GM23248 (cell line): ENCODE data around the gene PKD1L1. TPM values are rescaled to one million over a fixed set of nuclear protein-coding genes. Genes with fewer than 3 reads are reported as not detected.
"Not testable (repeated sequence)": the region's sequence is repeated elsewhere in the genome, so short reads cannot be mapped to it uniquely, and the experiment has no call there.

Experiments
- DNase-seq: peaks from one replicate; pipeline ENCODE4 v3.0.0-alpha.2; 2015
- H2AFZ ChIP-seq: fragments of 200-600 bp; sonication (generic); 2 replicates; pipeline ENCODE4 v1.6.1; 2016; ENCODE audit warnings: antibody characterized with exemption
- H3F3A ChIP-seq: fragments of 200-600 bp; sonication (generic); 2 replicates; pipeline ENCODE4 v1.6.1; 2016; ENCODE audit warnings: mild to moderate bottlenecking, antibody characterized with exemption, mixed run types; ENCODE audit not compliant: insufficient read depth
- H3K27ac ChIP-seq: fragments of 200-600 bp; sonication (generic); 2 replicates; pipeline ENCODE4 v1.5.1; 2016; ENCODE audit warnings: mild to moderate bottlenecking
- H3K27me3 ChIP-seq: fragments of 200-600 bp; sonication (generic); replicated peaks from 2 replicates; pipeline ENCODE4 v1.6.1; 2016; ENCODE audit warnings: mild to moderate bottlenecking; ENCODE audit not compliant: insufficient read depth
- H3K36me3 ChIP-seq: fragments of 200-600 bp; sonication (generic); 2 replicates; pipeline ENCODE4 v1.6.1; 2016; ENCODE audit warnings: low read depth, mild to moderate bottlenecking
- H3K4me1 ChIP-seq: fragments of 200-600 bp; sonication (generic); 2 replicates; pipeline ENCODE4 v1.6.1; 2016; ENCODE audit warnings: mild to moderate bottlenecking; ENCODE audit not compliant: insufficient read depth
- H3K4me2 ChIP-seq: fragments of 200-600 bp; sonication (generic); one replicate; pipeline ENCODE4 v1.6.1; 2016; ENCODE audit warnings: mild to moderate bottlenecking; ENCODE audit not compliant: unreplicated experiment
- H3K4me3 ChIP-seq: fragments of 200-600 bp; sonication (generic); 2 replicates; pipeline ENCODE4 v1.5.1; 2016; ENCODE audit warnings: mild to moderate bottlenecking
- H3K79me2 ChIP-seq: fragments of 200-600 bp; sonication (generic); 2 replicates; pipeline ENCODE4 v1.6.1; 2016; ENCODE audit warnings: mild to moderate bottlenecking; ENCODE audit not compliant: insufficient read depth
- H3K9ac ChIP-seq: fragments of 200-600 bp; sonication (generic); 2 replicates; pipeline ENCODE4 v1.6.1; 2016; ENCODE audit warnings: mild to moderate bottlenecking
- H3K9me2 ChIP-seq: fragments of 200-600 bp; sonication (generic); 2 replicates; pipeline ENCODE4 v1.6.1; 2016; ENCODE audit warnings: mixed run types, mild to moderate bottlenecking, moderate library complexity; ENCODE audit not compliant: insufficient read depth
- H3K9me3 ChIP-seq: fragments of 200-600 bp; sonication (generic); one replicate; pipeline ENCODE4 v1.6.1; 2017; ENCODE audit warnings: low read depth
- H4K20me1 ChIP-seq: fragments of 200-600 bp; sonication (generic); 2 replicates; pipeline ENCODE4 v1.6.0; 2016; ENCODE audit not compliant: insufficient read depth
- EZH2 ChIP-seq: fragments of 200-600 bp; sonication (generic); IDR thresholded peaks from 2 replicates; pipeline ENCODE4 v1.6.1; 2018; ENCODE audit warnings: antibody characterized with exemption, mild to moderate bottlenecking; ENCODE audit not compliant: insufficient read depth, poor library complexity, severe bottlenecking
- EZH2phosphoT487 ChIP-seq: fragments of 200-600 bp; sonication (generic); IDR thresholded peaks from 2 replicates; pipeline ENCODE4 v1.6.1; 2018; ENCODE audit warnings: antibody characterized with exemption, moderate library complexity, mild to moderate bottlenecking, low read depth; ENCODE audit not compliant: insufficient read depth
- WGBS, 2 experiments: methylation state at CpG; one replicate each; pipeline ENCODE4 v1.1.6; 2015 to 2017; ENCODE audit warnings: low lambda C conversion rate in 2 of 2, low coverage in 1 of 2; ENCODE audit errors: missing lambda C conversion rate in 2 of 2; 5-methylcytosine and 5-hydroxymethylcytosine counted together
- in situ Hi-C: fragments of 300-500 bp; cut with MboI; formaldehyde crosslinking; loops from 2 replicates; pipeline ENCODE4 v1.15.0; 2020
- polyA plus RNA-seq: library from polyadenylated mRNA; unstranded; fragments of >200 nt; fragmentation: Nextera tagmentation; extraction: Ambion mirVana; gene quantifications from 2 replicates; pipeline ENCODE4 v1.2.1, GENCODE V29; 2016
- total RNA-seq: library from RNA; depleted of rRNA; stranded (reverse); fragments of >200 nt; shearing (Covaris generic); gene quantifications from 2 replicates; pipeline ENCODE4 v1.2.3, GENCODE V29; 2014

The PKD1L1 gene
- total and polyA plus RNA-seq, 2 experiments from 2014 or later: 0.06 to 0.11 TPM

DNA sequence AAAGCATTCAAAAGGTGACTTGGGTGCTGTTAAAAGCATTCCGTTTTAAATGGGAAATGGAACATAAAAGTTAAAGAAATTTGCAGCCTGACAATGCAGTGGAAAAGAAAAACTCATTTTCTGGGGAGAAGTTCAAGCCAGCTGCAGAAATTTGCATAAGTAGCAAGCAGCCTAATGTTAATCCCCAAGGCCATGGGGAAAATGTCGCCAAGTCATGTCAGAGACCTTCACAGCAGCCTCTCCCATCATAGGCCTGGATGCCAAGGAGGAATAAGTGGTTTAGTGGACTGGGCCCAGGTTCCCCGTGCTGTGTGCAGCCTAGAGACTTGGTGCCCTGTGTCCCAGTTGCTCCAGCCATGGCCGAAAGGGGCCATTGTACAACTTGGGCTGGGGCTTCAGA lies 154.2 kb downstream of the PKD1L1 start:
- no peaks in the 10 kb centered on the region for H3K9me3 ChIP-seq
- no peak overlapping the region for H3K27ac ChIP-seq
- in situ Hi-C loops: no loop called here

DNA sequence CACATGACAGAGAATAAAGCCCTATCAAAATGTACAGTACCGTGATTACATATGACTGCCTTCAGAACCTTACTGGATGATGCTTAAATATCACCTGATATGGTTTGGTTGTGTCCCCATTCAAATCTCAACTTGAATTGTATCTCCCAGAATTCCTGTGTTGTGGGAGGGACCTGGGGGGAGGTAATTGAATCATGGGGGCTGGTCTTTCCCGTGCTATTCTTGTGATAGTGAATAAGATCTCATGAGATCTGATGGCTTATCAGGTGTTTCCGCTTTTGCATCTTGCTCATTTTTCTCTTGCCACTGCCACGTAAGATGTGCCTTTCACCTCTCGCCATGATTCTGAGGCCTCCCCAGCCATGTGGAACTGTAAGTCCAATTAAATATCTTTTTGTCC lies 155.1 kb downstream of the PKD1L1 start:
- H3K9me3 ChIP-seq, DNase-seq, H4K20me1 ChIP-seq, H3K79me2 ChIP-seq, H2AFZ ChIP-seq, H3K27me3 ChIP-seq, H3K4me2 ChIP-seq, H3K9me2 ChIP-seq, in situ Hi-C loops, H3K36me3 ChIP-seq, H3K9ac ChIP-seq, H3K4me3 ChIP-seq, H3K27ac ChIP-seq: not testable (repeated sequence)
- 76 to 85% methylated on average over 5 of the region's 5 CpGs for WGBS, 2 experiments
- H3F3A ChIP-seq: peaks cover 20% of the 10 kb centered on the region
- H3K4me1 ChIP-seq: peaks cover 21% of the 10 kb centered on the region

More for the DNA sequence above, 154.2 kb downstream of the PKD1L1 start:
- Histone ChIP-seq H2AFZ (no peak overlapping the region), H3K36me3 (no peaks in the 10 kb centered on the region), H3K27me3 (no peaks in the 10 kb centered on the region), H3K9ac (no peak overlapping the region), H3K4me2 (no peak overlapping the region), H3K4me3 (no peak overlapping the region), H4K20me1 (no peaks in the 10 kb centered on the region), H3K79me2 (no peaks in the 10 kb centered on the region), H3F3A (peaks cover 20% of the 10 kb centered on the region), H3K4me1 (peaks cover 21% of the 10 kb centered on the region), H3K9me2 (no peaks in the 10 kb centered on the region)
- TF ChIP-seq EZH2: no peak
- TF ChIP-seq EZH2phosphoT487: no peak
- DNase-seq: no peak
- WGBS, 2 experiments: 71 to 75% methylated on average over 4 of the region's 4 CpGs

DNA sequence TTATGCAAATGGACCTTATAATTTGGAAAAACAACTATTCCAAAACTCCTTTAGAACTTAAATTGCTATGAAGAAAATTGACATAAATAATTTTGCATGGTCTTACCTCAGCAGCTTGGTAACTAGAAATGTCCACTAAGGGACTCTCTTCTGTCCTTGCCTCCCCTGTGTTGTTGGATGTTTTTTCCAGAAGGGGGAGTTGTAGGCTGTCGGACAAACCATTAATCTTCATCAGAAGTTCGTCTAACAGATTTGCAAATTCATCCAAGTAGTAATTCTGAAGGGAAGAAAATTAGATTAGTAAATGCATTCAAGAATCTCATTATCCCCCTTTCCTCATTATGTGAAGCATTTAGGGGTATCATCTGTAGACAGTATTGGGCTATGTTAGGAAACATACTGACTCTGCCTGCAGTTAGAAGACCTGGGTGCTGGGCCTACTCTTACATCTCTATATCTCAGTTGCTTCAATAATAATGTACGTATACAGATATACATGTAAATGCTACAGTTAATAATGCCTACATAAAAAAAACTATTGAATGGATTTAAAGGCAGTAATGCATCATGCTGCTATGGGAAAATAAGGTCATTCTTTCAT lies 155.6 kb downstream of the PKD1L1 start:
- no peaks in the 10 kb centered on the region for H3K9me2 ChIP-seq
- H3K9ac ChIP-seq: no peak overlapping the region
- peaks cover 22% of the 10 kb centered on the region for H3F3A ChIP-seq
- no peaks in the 10 kb centered on the region for H3K27me3 ChIP-seq
- no peaks in the 10 kb centered on the region for H4K20me1 ChIP-seq
- no peaks in the 10 kb centered on the region for H3K9me3 ChIP-seq
- H2AFZ ChIP-seq: 0 out of 2 replicates have a peak overlapping the region, but pooled peaks have one; percentile 34
- H3K27ac ChIP-seq: no peak overlapping the region
- H3K4me2 ChIP-seq: no peak overlapping the region
- TF ChIP-seq EZH2: no peak
- TF ChIP-seq EZH2phosphoT487: no peak
- H3K36me3 ChIP-seq: no peaks in the 10 kb centered on the region
- no peak overlapping the region for H3K4me3 ChIP-seq
- no peaks in the 10 kb centered on the region for H3K79me2 ChIP-seq
- in situ Hi-C loops: no loop called here
- peak; percentile 25 for DNase-seq
- peaks cover 23% of the 10 kb centered on the region for H3K4me1 ChIP-seq
- 71 to 79% methylated on average over 3 of the region's 3 CpGs for WGBS, 2 experiments

DNA sequence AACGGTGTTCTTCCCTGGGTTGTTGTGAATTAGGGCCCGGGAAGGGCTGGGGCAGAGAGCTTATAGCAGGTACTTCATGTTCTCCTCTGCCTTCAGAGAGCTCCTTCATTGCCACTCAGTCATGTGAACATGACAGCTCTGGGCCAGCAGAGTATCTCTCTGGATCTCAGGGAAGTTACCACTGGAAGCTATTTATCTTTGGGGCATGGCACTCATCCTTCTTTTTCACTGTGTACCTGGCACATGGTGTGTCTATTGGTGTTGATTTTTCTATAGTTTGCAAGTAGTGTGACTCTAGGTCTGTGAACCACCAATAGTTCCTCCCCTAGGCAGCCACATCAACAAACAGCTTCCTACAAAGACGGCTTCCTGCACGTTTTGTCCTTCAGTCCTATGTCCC lies 156.6 kb downstream of the PKD1L1 start:
- H2AFZ ChIP-seq: no peak overlapping the region
- no peaks in the 10 kb centered on the region for H3K9me3 ChIP-seq
- no peaks in the 10 kb centered on the region for H3K79me2 ChIP-seq
- peaks cover 32% of the 10 kb centered on the region for H3K4me1 ChIP-seq
- peaks cover 31% of the 10 kb centered on the region for H3F3A ChIP-seq
- no peaks in the 10 kb centered on the region for H3K27me3 ChIP-seq
- in situ Hi-C loops: no loop called here
- H3K4me2 ChIP-seq: no peak overlapping the region
- H3K4me3 ChIP-seq: no peak overlapping the region
- no peak overlapping the region for H3K27ac ChIP-seq
- TF ChIP-seq EZH2: no peak
- no peaks in the 10 kb centered on the region for H3K36me3 ChIP-seq
- no peak overlapping the region for H3K9ac ChIP-seq
- H3K9me2 ChIP-seq: no peaks in the 10 kb centered on the region
- no peaks in the 10 kb centered on the region for H4K20me1 ChIP-seq
- 85 to 86% methylated on average over 4 of the region's 4 CpGs for WGBS, 2 experiments
- no peak for DNase-seq

DNA sequence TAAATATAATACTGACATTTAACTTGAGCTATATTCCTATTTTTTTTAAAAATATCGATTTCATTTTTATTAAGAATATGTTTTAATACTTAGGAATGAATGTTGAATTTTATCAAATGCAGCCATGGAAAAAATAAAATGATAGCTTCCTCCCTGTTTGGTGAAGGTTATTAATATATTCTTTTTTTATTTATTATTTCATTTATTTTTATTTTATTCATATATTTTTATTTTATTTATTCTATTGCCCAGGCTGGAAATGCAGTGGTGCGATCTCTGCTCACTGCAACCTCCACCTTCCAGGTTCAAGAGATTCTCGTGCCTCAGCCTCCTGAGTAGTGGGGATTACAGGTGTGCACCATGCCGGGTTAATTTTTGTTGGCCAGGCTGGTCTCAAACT lies 160.2 kb downstream of the PKD1L1 start:
- H3K27me3 ChIP-seq: no peaks in the 10 kb centered on the region
- H3F3A ChIP-seq: peaks cover 40% of the 10 kb centered on the region
- H4K20me1 ChIP-seq: no peaks in the 10 kb centered on the region
- 95 to 98% methylated on average over 4 of the region's 4 CpGs for WGBS, 2 experiments
- H3K9me3 ChIP-seq: no peaks in the 10 kb centered on the region
- TF ChIP-seq EZH2phosphoT487 (no peak), EZH2 (no peak)
- no peak overlapping the region for H3K9ac ChIP-seq
- H2AFZ ChIP-seq: no peak overlapping the region
- no peaks in the 10 kb centered on the region for H3K9me2 ChIP-seq
- H3K79me2 ChIP-seq: no peaks in the 10 kb centered on the region
- no peak overlapping the region for H3K4me2 ChIP-seq
- no peaks in the 10 kb centered on the region for H3K36me3 ChIP-seq
- DNase-seq: no peak
- H3K4me3 ChIP-seq: no peak overlapping the region
- H3K4me1 ChIP-seq: peaks cover 49% of the 10 kb centered on the region
- in situ Hi-C loops: no loop called here
- H3K27ac ChIP-seq: peak overlapping the region; percentile 93; the same call in 1 of the 2 replicates
